ENCODE measurements around the gene ZNF619.
A peak's percentile ranks its signal among the peaks of the same experiment; 100 is the strongest.

Gene ZNF619

DNA sequence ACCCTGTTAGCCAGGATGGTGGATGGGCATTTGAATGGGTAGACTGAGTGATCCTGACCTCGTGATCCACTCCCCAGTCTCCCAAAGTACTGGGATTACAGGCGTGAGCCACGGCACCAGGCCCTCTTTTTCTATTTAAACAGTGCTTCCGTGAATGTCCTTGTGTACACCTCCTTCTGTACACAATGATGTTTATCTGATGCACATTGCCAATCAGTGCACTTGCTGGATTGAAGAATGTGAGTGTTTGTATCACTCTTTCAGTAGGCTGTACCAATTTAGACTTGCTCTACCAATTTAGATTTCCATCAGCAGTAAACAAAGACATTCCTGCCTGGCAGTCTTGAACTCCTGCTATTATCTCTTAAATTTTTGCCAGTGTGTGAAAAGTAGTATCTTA lies 8.9 kb upstream of the ZNF619 start:
- TF ChIP-seq CTCF (conservative IDR thresholded peaks at IDR 0.05): no peak
- peak overlapping the region; percentile 80 for H3K27ac ChIP-seq

DNA sequence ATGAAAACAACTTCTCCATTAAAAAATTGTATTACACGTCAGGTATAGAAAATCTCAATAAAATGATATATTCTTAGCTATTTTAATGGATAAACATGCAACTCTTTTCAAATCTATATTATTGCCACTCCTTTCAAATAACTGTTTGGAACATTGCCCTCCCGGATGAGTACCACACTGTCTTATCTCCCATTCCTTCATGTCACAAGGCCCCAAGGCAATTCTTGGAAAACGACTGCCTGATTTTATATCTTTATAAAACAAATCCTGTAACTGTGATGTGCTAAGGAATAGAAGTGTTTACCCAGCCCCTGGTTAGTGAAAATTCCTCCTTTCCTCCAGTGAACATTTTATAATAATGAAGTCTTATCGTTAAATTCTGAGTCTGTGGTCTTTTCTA lies 6.2 kb upstream of the ZNF619 start:
- no peak for TF ChIP-seq CTCF (conservative IDR thresholded peaks at IDR 0.05)
- H3K27ac ChIP-seq: peak overlapping the region; percentile 80; the same call in 1 of the 2 replicates

DNA sequence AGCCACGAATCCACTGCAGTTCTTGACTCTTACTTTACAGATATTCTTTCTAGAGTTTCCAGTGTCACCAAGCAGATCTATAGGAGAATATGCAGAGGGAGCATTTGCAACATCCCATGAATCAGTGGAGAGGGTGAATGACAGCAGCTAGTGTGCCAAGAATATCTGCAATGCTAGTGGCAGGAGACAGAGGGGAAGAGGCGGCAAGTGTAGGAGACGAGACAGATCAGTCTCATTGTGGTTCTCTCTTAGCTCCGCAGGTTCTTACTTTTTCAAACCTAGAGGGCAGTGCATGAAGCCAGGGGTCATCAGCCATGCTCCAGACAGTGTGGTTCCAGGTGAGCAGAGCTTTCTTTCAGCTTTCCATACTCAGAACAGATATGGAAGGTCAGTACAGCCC lies 744 bp downstream of the ZNF619 start:
- H3K27ac ChIP-seq: peak overlapping the region; percentile 72; the same call in 1 of the 2 replicates
- TF ChIP-seq CTCF (conservative IDR thresholded peaks at IDR 0.05): no peak

GRCh38 chr3:40487172-40487571 lies 10.2 kb downstream of the ZNF619 start:
- no peak for TF ChIP-seq CTCF (conservative IDR thresholded peaks at IDR 0.05)

GRCh38 chr3:40490916-40491315 lies 14.0 kb downstream of the ZNF619 start:
- no peak overlapping the region for H3K27ac ChIP-seq
- no peak for TF ChIP-seq CTCF (conservative IDR thresholded peaks at IDR 0.05)

More at GRCh38 chr3:40487172-40487571, 10.2 kb downstream of the ZNF619 start:
- H3K27ac ChIP-seq: no peak overlapping the region

DNA sequence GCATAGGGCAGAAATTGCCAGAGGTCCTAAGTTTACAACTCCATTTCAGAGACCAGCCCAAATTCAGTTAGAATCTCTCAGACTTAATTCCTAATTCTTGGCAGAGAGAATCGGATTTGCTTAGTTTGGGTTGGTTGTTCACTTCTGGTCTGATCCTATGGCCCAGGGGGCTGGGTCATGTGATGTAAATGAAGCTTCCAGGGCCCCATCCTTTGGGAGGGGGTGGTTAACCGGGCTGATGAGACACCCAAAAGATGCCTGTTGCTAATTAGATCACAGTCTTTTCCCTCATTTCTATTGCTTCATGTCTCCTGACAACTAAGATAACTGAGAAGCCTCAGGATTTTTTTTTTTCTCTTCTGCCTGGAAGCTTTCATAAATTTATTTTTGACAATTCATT lies 17.8 kb downstream of the ZNF619 start:
- no peak for TF ChIP-seq CTCF (conservative IDR thresholded peaks at IDR 0.05)

GRCh38 chr3:40497288-40497687 lies 20.4 kb downstream of the ZNF619 start:
- no peak for TF ChIP-seq CTCF (conservative IDR thresholded peaks at IDR 0.05)
- no peak overlapping the region for H3K27ac ChIP-seq

More for the DNA sequence above, 17.8 kb downstream of the ZNF619 start:
- H3K27ac ChIP-seq: no peak overlapping the region
